Astrocyte (in vitro differentiated cells and primary cell): ENCODE measurements around the gene KRT6C. TPM values are rescaled to one million over a fixed set of nuclear protein-coding genes. Genes with fewer than 3 reads are reported as not detected.

ENCODE experiments used
- DNase-seq: peaks from one replicate; pipeline ENCODE4 v3.0.0-alpha.2; 2010; ENCODE audit warnings: low read depth
- FAIRE-seq: peaks from 2 replicates; lab custom pipeline; 2011; peaks lifted over from hg19 to GRCh38; lab: Jason Lieb, UNC
- H2AFZ ChIP-seq: 2 replicates; pipeline ENCODE4 v1.6.0; 2012; ENCODE audit warnings: low read depth, low read length, inconsistent platforms
- H3K27ac ChIP-seq: 2 replicates; pipeline ENCODE4 v1.5.1; 2011; ENCODE audit warnings: low read depth, low read length, inconsistent platforms
- H3K27me3 ChIP-seq: 2 replicates; pipeline ENCODE4 v1.6.0; 2011; ENCODE audit warnings: low read length, inconsistent platforms; ENCODE audit not compliant: insufficient read depth
- H3K36me3 ChIP-seq: 2 replicates; pipeline ENCODE4 v1.5.1; 2011; ENCODE audit warnings: low read length, inconsistent platforms; ENCODE audit not compliant: insufficient read depth
- H3K4me1 ChIP-seq: 2 replicates; pipeline ENCODE4 v1.5.1; 2011; ENCODE audit warnings: low read length, inconsistent platforms; ENCODE audit not compliant: insufficient read depth
- H3K4me2 ChIP-seq: 2 replicates; pipeline ENCODE4 v1.6.0; 2012; ENCODE audit warnings: low read length, inconsistent platforms
- H3K4me3 ChIP-seq: 2 replicates; pipeline ENCODE4 v1.5.1; 2011; ENCODE audit warnings: low read depth, mild to moderate bottlenecking, low read length, inconsistent platforms; ENCODE audit not compliant: insufficient read depth
- H3K79me2 ChIP-seq: 2 replicates; pipeline ENCODE4 v1.6.0; 2012; ENCODE audit warnings: mild to moderate bottlenecking, low read length, inconsistent platforms; ENCODE audit not compliant: insufficient read depth
- H3K9ac ChIP-seq: 2 replicates; pipeline ENCODE4 v1.6.0; 2012; ENCODE audit warnings: mild to moderate bottlenecking, low read length, inconsistent platforms
- H3K9me3 ChIP-seq: 2 replicates; pipeline ENCODE4 v1.5.1; 2012; ENCODE audit warnings: low read depth, mild to moderate bottlenecking, low read length, inconsistent platforms; ENCODE audit not compliant: insufficient read depth
- H4K20me1 ChIP-seq: 2 replicates; pipeline ENCODE4 v1.6.0; 2012; ENCODE audit warnings: low read length, inconsistent platforms; ENCODE audit not compliant: insufficient read depth
- H3K27ac Mint-ChIP-seq: one replicate; pipeline ENCODE4 v1.8.0; 2021; ENCODE audit warnings: mild to moderate bottlenecking, mixed read lengths; ENCODE audit not compliant: unreplicated experiment
- H3K27me3 Mint-ChIP-seq: one replicate; pipeline ENCODE4 v1.8.0; 2021; ENCODE audit warnings: low read depth, mixed read lengths; ENCODE audit not compliant: unreplicated experiment
- H3K36me3 Mint-ChIP-seq: one replicate; pipeline ENCODE4 v1.8.0; 2021; ENCODE audit warnings: low read depth, mixed read lengths; ENCODE audit not compliant: unreplicated experiment
- H3K4me1 Mint-ChIP-seq: one replicate; pipeline ENCODE4 v1.8.0; 2021; ENCODE audit warnings: low read depth, mixed read lengths; ENCODE audit not compliant: unreplicated experiment
- H3K4me3 Mint-ChIP-seq: one replicate; pipeline ENCODE4 v1.8.0; 2021; ENCODE audit warnings: mild to moderate bottlenecking, moderate library complexity, mixed read lengths; ENCODE audit not compliant: unreplicated experiment
- H3K9me3 Mint-ChIP-seq: one replicate; pipeline ENCODE4 v1.8.0; 2021; ENCODE audit warnings: mild to moderate bottlenecking, mixed read lengths; ENCODE audit not compliant: unreplicated experiment
- CTCF ChIP-seq: IDR thresholded peaks from 2 replicates; pipeline ENCODE4 v1.5.1; 2011; ENCODE audit warnings: low read depth, mild to moderate bottlenecking, inconsistent platforms, low read length, moderate library complexity; ENCODE audit not compliant: insufficient read depth
- EZH2 ChIP-seq: IDR thresholded peaks from 2 replicates; pipeline ENCODE4 v1.6.1; 2012; ENCODE audit warnings: mild to moderate bottlenecking, low read length, inconsistent platforms; ENCODE audit not compliant: insufficient read depth
- total RNA-seq: library from RNA; stranded (reverse); gene quantifications from 2 replicates; pipeline ENCODE4 v1.2.1, GENCODE V29; 2021

The KRT6C gene
- total RNA-seq, 1 donor from 2014 or later: not detected

GRCh38 chr12:52498946-52499345 lies 25.3 kb upstream of the KRT6C start:
- Histone ChIP-seq H3K27me3 (no peaks in the 10 kb centered on the region), H4K20me1 (no peaks in the 10 kb centered on the region), H3K36me3 (no peaks in the 10 kb centered on the region), H3K9me3 (no peaks in the 10 kb centered on the region), H3K79me2 (no peaks in the 10 kb centered on the region), H3K4me3 (no peak overlapping the region), H3K9ac (no peak overlapping the region), H3K4me1 (peaks cover 25% of the 10 kb centered on the region), H2AFZ (no peak overlapping the region), H3K27ac (no peak overlapping the region), H3K4me2 (no peak overlapping the region)
- Mint-ChIP-seq H3K27me3 (peaks cover 3% of the 10 kb centered on the region), H3K36me3 (no peaks in the 10 kb centered on the region), H3K9me3 (no peaks in the 10 kb centered on the region), H3K27ac (no peak overlapping the region), H3K4me3 (no peak overlapping the region), H3K4me1 (peaks cover 32% of the 10 kb centered on the region)
- DNase-seq: no peak
- TF ChIP-seq EZH2 (no peak), CTCF (no peak)
- no peak for FAIRE-seq

GRCh38 chr12:52497975-52498374 lies 24.4 kb upstream of the KRT6C start:
- Histone ChIP-seq H3K9ac (no peak overlapping the region), H3K4me2 (no peak overlapping the region), H3K9me3 (no peaks in the 10 kb centered on the region), H3K4me3 (no peak overlapping the region), H3K27me3 (peaks cover 6% of the 10 kb centered on the region), H3K27ac (no peak overlapping the region), H3K4me1 (peaks cover 25% of the 10 kb centered on the region), H2AFZ (no peak overlapping the region), H3K79me2 (no peaks in the 10 kb centered on the region), H4K20me1 (no peaks in the 10 kb centered on the region), H3K36me3 (no peaks in the 10 kb centered on the region)
- no peak overlapping the region for H3K27ac Mint-ChIP-seq
- DNase-seq (no peak), FAIRE-seq (no peak)
- H3K27me3 Mint-ChIP-seq: peaks cover 10% of the 10 kb centered on the region
- H3K4me1 Mint-ChIP-seq: peaks cover 32% of the 10 kb centered on the region
- no peak overlapping the region for H3K4me3 Mint-ChIP-seq
- H3K9me3 Mint-ChIP-seq: no peaks in the 10 kb centered on the region
- TF ChIP-seq EZH2 (no peak), CTCF (no peak)
- H3K36me3 Mint-ChIP-seq: no peaks in the 10 kb centered on the region

GRCh38 chr12:52496590-52497071 lies 23.0 kb upstream of the KRT6C start:
- H3K36me3 Mint-ChIP-seq: no peaks in the 10 kb centered on the region
- no peaks in the 10 kb centered on the region for H3K9me3 ChIP-seq
- H3K9ac ChIP-seq: peak overlapping the region; percentile 60
- H3K27me3 ChIP-seq: peaks cover 9% of the 10 kb centered on the region
- peaks cover 16% of the 10 kb centered on the region for H3K27me3 Mint-ChIP-seq
- peaks cover 32% of the 10 kb centered on the region for H3K4me1 Mint-ChIP-seq
- FAIRE-seq (no peak), DNase-seq (peak; percentile 75)
- no peaks in the 10 kb centered on the region for H3K9me3 Mint-ChIP-seq
- H3K4me3 ChIP-seq: no peak overlapping the region
- no peaks in the 10 kb centered on the region for H4K20me1 ChIP-seq
- no peaks in the 10 kb centered on the region for H3K79me2 ChIP-seq
- H3K4me2 ChIP-seq: peak overlapping the region; percentile 63
- H3K36me3 ChIP-seq: no peaks in the 10 kb centered on the region
- H2AFZ ChIP-seq: no peak overlapping the region
- H3K27ac Mint-ChIP-seq: peak overlapping the region; percentile 65
- TF ChIP-seq EZH2 (no peak), CTCF (no peak)
- peaks cover 25% of the 10 kb centered on the region for H3K4me1 ChIP-seq
- peak overlapping the region; percentile 86 for H3K27ac ChIP-seq
- no peak overlapping the region for H3K4me3 Mint-ChIP-seq
